Measurements from ENCODE around the gene DERL2. TPM values are rescaled to one million over a fixed set of nuclear protein-coding genes. Genes with fewer than 3 reads are reported as not detected.
A peak's percentile ranks its signal among the peaks of the same experiment; 100 is the strongest.

Gene DERL2
- total and polyA plus RNA-seq, 9 of the 15 experiments (the other 6 are each of a cell fraction or from before 2014, with no cell fraction given), result 11.5 to 105 (median 30.7) TPM

GRCh38 chr17:5486206-5487124 is 487 bp upstream of the DERL2 start, which contains the start of gene MIS12 (continued):
- no peak for TF ChIP-seq TCF7 (IDR thresholded peaks at IDR 0.05; ENCODE audit: borderline replicate concordance)
- TF ChIP-seq ZNF639 (CRISPR knock-in tag; conservative IDR thresholded peaks at IDR 0.05 in 1 of 2, IDR thresholded peaks at IDR 0.05 in 1 of 2), result peak in 1 of 2 experiments; percentile 71; a peak in 1 of 4 replicates
- peak; percentile 73 for TF ChIP-seq NFYB (IDR thresholded peaks at IDR 0.05; ENCODE audit: extremely low read depth, insufficient read length)
- TF ChIP-seq ZBTB7A (IDR thresholded peaks at IDR 0.05; ENCODE audit: borderline replicate concordance, control insufficient read depth, low read depth, low read length), result no peak
- TF ChIP-seq HNRNPL (IDR thresholded peaks at IDR 0.05; ENCODE audit: low read depth, low read length), result no peak
- TF ChIP-seq RUNX1 (IDR thresholded peaks at IDR 0.05; ENCODE audit: low read depth), result no peak
- TF ChIP-seq CBFA2T2 (conservative IDR thresholded peaks at IDR 0.05), result no peak
- no peak for TF ChIP-seq ZBTB2 (IDR thresholded peaks at IDR 0.05)
- peak in 1 of 2 experiments; percentile 89 for TF ChIP-seq AFF1 (IDR thresholded peaks at IDR 0.05; ENCODE audit: low read depth in 1 of 2, partially characterized antibody in 2 of 2)
- TF ChIP-seq ZNF12 (CRISPR knock-in tag; IDR thresholded peaks at IDR 0.05), result peak; percentile 67; the same call in 1 of the 2 replicates
- peak; percentile 61; the same call in 1 of the 2 replicates for TF ChIP-seq ZNF584 (CRISPR knock-in tag; IDR thresholded peaks at IDR 0.05; ENCODE audit: low read depth)
- no peak for TF ChIP-seq CBX2 (IDR thresholded peaks at IDR 0.05; ENCODE audit: insufficient read depth, low read length, poor library complexity, severe bottlenecking)
- 0 out of 2 replicates have a peak, but pooled peaks have one; percentile 35 for TF ChIP-seq ZNF395 (CRISPR knock-in tag; IDR thresholded peaks at IDR 0.05)
- no peak for TF ChIP-seq THRA (IDR thresholded peaks at IDR 0.05)
